ENCODE results near the gene MIF. TPM values are rescaled to one million over a fixed set of nuclear protein-coding genes. Genes with fewer than 3 reads are reported as not detected.
"Not testable (repeated sequence)": the region's sequence is repeated elsewhere in the genome, so short reads cannot be mapped to it uniquely, and the experiment has no call there.

Gene MIF
- total RNA-seq, 1 donor from 2014 or later, result 227 TPM

DNA sequence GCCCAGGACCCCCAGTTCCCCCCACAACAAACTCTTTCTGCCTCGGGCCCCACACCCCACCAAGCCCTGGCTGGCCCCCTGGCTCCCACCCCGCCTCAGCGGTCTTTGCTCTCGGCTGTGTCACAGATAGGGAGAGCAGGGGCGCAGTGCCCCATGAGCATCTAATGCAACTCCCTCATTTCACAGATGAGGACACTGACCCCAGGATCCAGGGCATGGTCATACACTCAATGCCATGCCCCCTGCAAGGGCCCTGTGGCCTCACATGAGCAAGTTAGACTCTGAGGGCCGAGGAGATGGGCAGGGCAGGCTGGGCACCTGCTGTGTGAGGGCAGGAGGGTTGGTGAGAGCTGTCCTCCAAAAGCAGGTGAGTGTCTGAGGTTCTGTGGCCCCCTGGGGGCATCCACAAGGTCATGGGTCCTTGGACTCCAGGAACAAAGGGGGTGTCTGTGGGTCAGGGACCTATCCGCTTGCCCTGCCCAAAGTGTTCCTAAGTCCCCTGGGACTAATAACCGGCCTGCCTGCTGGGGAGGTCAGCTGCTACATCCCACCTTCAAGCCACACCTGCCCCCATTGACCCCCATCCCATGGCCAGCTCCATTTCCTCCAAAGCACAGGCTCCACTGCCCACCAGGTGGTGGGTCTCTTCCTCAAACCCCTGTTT is 2.5 kb downstream of the MIF start:
- ATAC-seq (ENCODE audit: poor library complexity) (no peak), DNase-seq (no peak)
- intact Hi-C loops (cut with DNase I), result no loop called here

DNA sequence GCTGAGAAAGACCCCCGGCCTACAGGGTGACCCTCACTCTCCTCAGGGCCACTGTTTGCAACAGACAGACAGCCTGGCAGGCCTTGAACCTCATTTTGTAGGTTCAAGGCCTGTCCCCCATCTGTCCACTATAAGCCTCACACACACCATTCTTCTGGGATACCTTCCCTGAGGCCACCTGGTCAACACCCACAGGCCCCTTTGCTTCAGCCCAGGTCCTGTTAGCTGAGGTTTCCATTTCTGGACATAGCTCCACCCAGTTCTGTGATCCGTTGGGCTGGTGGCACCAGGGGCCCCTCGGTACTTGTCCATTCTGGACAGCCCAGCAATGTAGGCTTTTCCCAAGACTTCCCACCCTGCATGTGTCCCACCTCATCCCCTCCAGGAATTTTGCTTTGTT is 3.1 kb downstream of the MIF start:
- intact Hi-C loops (cut with DNase I), result no loop called here
- ATAC-seq (ENCODE audit: poor library complexity) (no peak), DNase-seq (no peak)

DNA sequence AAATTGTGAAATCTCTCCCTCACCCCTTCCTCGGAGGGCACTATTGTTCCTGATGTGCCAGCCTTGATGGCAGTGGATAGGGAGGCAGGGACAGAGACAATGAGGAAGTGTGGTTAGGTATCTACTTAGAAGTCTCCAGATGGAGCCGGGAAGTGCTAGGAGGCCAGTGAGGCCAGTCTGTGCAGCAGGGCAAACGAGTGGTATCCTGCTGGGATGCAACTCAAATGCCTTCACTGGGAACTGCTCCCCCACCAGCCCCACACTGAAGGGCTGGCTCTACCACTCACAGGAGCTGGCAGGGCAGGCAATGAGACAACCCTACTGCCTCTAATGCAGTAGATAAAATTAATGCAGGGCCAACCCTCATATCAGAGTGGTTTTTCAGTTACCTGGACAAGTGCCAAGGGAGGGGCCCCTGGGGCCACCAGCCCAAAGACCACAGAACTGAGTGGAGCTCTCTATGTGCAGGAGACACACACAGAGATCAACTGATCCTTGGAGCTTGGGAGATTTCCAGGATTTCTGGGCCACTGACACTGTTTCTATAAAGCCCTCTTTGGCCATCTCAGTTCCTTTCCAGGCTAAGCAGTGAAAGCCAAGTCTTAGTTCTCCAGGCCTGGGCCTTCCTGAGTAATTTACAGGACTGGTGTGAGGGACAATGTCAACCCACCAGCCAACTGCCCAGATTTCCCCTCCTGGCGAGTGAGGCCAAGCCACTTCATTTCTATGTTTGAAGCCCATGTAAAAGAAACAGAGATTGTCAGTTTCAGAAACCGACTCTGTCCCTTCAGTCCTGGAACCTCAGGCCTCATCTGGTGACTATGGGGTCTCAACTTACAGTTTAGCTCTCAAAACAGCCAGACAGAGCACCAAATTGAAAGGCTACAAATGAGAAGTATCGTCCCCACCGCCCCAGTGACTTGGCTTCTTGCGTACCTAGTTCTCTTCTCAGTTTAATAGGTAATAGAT is 4.1 kb downstream of the MIF start:
- intact Hi-C loops (cut with DNase I), result no loop called here
- DNase-seq (no peak), ATAC-seq (ENCODE audit: poor library complexity) (no peak)

DNA sequence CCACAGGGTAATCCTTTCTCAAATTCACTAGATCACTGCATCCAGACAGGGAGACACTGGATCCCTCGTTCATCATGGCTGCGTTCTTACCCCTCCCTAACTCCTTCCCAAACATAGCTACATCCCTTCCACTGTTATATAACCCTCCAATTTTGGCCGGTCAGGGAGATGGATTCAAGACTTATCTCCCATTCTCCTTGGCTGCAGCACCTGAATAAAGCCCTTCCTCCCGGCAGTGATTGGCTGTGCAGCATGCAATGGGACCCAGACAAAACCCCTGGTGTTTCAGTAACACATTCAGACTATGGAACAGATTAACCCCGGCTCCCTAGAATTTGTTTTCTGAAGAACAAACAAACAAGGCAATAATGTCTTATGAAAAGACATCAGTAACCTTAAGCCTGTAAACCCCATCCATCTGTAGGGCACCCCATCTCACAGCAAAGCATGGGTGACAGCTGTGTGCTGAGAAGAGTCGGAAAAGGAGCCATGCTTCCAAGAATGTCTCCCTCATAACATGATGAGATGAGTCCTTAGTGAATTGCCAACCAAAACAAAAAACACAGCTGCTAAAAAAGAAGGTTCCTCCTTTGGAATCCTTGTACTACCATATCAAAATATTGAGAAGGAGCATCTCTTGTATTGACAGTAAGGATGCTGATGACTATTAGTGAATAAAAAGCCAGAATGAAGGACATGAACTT is 5.0 kb downstream of the MIF start:
- ATAC-seq (ENCODE audit: poor library complexity), result no peak
- DNase-seq, result no peak
- intact Hi-C loops (cut with DNase I), result no loop called here

DNA sequence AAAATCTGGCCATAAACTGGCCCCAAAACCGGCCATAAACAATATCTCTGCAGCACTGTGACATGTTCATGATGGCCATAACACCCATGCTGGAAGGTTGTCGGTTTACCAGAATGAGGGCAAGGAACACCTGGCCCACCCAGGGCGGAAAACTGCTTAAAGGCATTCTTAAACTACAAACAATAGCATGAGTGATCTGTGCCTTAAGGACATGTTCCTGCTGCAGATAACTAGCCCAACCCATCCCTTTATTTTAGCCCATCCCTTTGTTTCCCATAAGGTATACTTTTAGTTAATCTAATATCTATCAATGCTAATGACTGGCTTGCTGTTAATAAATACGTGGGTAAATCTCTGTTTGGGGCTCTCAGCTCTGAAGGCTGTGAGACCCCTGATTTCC is 6.0 kb downstream of the MIF start:
- intact Hi-C loops (cut with DNase I); ATAC-seq (ENCODE audit: poor library complexity): not testable (repeated sequence)

DNA sequence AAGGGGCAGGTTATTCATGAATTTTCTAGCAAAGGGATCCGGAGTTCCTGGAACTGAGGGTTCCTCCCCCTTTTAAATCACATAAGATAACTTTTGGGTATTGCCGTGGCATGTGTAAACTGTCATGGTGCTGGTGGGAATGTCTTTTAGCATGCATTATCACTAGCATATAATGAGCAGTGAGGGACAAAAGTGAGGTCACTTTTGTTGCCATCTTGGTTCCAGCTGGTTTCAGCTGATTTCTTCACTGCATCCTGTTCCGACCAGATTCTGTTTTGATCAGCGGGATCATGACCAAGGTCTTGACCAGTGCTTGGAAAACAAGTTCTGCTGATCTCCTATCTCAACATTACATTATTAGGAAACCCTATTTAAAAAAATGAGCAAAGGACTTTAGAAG is 7.4 kb downstream of the MIF start:
- DNase-seq, result no peak
- intact Hi-C loops (cut with DNase I), result no loop called here
- no peak for ATAC-seq (ENCODE audit: poor library complexity)

More for the DNA sequence above, 6.0 kb downstream of the MIF start:
- DNase-seq, result not testable (repeated sequence)

DNA sequence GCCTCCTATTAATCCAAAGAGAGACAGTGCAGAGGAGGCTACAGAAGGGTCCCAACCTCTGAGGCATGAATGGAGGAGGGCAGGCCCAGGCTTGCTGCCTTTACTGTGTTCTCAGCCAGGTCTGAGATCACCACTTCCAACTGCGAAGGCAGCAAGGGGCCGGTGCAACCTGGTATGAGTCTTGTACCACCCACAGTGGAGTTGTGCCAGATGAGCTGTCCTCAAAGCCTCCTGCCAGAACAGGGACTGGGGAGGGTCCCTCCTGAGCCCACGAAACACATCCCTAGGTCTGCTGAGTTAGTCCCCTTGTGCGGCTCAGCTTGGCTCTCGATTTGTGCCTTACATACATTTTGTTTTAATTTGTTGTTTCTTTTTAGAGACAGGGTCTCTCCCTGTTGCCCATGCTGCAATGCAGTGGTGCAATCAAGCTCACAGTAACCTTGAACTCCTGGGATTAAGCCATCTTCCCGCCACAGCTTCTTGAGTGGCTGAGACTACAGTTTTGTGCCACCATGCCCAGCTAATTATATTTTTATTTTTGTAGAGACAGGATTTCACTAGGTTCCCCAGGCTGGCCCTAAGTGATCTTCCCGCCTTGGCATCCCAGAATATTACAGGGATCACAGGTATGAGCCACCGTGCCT is 9.3 kb downstream of the MIF start:
- ATAC-seq (ENCODE audit: poor library complexity) (no peak), DNase-seq (no peak)

DNA sequence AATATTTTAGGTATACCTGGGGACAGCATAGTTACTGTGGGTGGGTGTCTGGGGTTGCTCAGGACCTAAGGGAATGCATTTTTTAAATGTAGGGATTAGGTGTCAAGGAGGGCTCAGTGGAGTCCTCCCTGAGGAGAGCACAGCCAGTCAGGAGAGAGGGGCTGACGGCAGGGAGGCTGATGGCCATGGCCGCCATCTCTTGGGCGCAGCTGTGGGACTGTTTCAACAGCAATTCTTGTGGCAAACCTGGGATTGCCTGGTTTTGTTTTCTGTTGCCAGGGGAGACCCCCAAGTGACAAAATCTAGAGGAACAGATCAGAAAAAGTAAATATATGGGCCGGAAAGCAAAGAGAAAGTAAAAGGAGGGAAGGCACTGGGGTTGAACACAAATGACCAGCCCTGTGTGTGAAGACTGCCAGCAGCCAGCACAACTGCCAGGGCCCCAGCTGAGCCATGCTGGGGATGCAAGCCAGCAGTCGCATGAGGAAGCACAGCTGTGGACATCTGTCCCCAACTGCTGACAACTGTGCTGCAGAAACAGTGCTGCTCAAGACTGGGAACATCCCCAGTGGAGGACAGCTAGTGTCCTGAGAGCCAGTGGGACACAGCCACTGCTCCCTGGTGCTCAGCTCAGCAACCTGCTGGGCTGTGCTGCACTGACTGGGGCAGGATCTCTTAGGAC is 10.5 kb downstream of the MIF start:
- ATAC-seq (ENCODE audit: poor library complexity) (peak; percentile 72), DNase-seq (peak; percentile 69)
- intact Hi-C loops (cut with DNase I), result no loop called here

More for the DNA sequence above, 9.3 kb downstream of the MIF start:
- intact Hi-C loops (cut with DNase I), result no loop called here

DNA sequence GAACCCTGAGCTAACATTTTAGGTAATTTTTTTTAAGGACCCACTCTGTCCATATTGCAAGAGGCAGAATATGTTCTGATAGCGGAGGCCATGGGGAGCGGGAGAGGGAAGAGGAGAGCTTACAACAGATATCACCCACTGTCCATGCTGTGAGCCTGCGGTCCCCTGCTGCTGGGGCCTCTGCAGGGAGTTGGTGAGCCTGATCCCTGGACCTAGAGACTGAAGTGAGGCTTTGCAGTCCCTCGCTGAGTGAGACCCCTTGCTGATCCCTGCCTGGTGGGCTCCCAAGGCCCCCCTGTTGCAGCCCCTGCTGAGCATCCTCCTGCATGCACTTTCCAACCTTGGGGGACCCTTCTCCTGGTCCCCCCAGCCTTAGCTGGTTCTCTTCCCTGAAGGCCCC is 12.5 kb downstream of the MIF start:
- no peak for DNase-seq
- intact Hi-C loops (cut with DNase I), result no loop called here
- ATAC-seq (ENCODE audit: poor library complexity), result no peak

DNA sequence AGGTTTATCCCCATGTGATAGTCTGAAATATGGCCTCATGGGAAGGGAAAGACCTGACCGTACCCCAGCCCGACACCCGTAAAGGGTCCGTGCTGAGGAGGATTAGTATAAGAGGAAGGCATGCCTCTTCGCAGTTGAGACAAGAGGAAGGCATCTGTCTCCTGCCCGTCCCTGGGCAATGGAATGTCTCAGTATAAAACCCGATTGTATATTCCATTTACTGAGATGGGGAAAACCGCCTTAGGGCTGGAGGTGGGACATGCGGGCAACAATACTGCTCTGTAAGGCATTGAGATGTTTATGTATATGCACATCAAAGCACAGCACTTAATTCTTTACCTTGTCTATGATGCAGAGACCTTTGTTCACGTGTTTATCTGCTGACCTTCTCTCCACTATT is 13.2 kb downstream of the MIF start:
- ATAC-seq (ENCODE audit: poor library complexity), result not testable (repeated sequence)

DNA sequence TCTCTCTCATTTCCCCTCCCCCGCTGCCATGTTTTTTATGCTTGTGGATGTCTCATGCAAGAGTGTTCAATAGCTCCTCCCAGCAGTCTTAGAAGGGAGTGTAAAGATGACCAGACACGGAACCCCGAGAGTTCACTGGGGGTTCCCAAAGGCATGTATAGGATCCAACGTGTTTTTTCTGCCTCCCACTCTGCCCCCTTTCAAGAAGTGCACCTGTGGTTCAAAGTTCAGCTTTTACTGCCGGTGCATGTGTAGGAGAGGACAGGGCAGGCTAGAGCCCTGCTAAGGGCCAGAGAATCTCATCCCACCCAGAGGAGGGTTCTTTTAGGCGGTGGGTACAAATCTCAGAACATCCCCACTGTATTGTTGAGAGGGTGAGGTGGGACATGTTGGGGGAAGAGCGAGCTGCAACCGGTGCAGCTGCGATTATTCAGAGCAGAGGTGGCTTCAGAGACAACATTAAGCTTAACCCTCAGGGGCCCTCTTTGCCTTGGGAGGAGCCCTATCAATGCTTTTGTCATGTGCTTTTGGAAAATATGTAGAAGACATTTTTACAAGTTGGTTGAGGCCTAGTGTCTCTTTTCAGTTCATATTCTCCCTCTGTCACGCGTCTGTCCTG is 14.5 kb downstream of the MIF start:
- DNase-seq (no peak), ATAC-seq (ENCODE audit: poor library complexity) (no peak)
- intact Hi-C loops (cut with DNase I), result no loop called here

More for the DNA sequence above, 13.2 kb downstream of the MIF start:
- DNase-seq; intact Hi-C loops (cut with DNase I): not testable (repeated sequence)

DNA sequence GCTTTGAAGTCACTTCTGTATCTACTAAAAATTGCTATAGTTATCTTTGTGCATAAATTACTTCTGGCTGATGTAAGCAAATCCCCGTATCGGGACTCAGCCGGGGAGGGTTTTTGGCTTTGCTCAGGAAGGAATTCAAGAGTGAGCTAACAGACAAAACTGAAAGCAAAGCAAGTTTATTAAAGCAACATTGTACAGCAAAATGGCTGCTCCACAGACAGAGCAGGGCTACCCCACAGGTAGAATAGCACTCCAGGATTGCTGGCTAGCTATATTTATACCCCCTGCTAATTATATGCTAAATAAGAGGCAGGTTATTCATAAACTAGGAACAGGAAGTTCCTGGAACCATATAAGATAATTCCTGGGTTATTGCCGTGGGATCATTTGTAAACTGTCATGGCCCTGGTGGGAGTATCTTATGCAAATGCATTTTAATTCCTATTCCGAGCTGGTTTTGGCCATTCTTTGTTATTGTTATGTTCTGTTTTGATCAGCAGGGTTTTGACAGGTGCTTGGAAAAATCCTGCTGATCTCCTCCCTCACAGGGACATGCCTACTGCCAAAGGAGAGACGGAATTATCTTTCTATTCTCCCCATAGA is 15.2 kb downstream of the MIF start:
- intact Hi-C loops (cut with DNase I), result no loop called here
- no peak for ATAC-seq (ENCODE audit: poor library complexity)
- DNase-seq, result no peak

DNA sequence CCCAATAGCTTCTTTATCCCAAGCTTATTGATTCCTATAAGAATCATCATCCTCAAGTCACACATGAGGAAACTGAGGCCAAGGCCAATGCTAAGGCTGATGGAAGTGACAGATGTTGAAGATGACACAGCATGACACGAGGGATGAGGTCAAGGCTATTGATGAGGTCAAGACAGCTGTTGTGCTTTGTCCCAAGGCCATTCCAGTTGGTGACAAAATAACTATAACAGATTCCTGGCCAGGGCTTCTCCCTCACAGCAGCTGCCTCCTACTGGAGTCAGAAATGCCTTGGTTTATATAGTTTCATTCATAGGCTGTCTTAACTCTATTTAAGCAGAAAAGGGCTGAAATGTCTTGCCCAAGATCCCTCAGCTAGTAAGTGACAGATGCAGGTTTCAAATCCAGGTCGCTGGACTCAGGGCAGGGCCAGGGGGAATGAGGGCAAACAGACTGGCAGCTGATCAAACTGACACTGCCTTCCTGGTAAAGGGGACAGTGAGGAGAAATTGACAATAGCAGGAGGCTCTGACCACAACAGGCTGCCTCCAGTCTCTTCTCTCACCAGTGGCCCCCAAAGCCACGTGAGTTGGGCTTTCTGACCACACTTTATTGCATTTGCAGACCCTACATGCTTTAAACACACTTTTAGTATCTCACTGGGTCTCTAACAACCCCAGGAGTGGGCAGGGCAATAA is 16.5 kb downstream of the MIF start:
- ATAC-seq (ENCODE audit: poor library complexity) (no peak), DNase-seq (no peak)
- intact Hi-C loops (cut with DNase I), result no loop called here

DNA sequence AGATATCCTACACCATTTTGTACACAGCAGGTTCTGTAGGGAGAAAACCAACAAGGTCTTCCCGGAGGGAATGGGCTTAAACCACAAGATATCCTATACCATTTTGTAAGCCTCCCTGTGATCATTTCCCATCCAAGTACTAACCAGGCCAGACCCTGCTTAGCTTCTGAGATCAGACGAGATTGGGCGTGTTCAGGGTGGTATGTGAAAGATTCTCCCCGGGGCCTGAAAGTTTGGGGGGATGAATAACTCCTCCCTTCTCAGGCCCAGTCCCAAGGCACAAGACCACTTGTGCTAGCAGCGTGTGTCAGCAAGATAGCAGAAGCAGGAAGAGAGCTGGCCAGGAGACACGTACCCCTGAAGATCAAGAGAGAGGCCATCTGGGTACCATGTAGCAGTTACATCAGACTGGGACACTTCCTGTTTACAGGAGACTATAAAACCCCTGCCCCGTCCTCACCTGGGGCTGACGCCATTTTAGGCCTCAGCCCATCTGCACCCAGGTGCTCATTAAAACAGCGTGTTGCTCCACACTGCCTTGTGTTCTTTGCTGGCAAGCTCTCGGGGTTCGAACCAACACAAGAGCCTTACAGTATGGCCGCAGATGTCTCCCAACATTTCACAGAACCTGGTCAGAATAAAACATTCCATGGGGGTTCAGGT is 17.3 kb downstream of the MIF start:
- no peak for ATAC-seq (ENCODE audit: poor library complexity)
- intact Hi-C loops (cut with DNase I), result no loop called here
- no peak for DNase-seq

DNA sequence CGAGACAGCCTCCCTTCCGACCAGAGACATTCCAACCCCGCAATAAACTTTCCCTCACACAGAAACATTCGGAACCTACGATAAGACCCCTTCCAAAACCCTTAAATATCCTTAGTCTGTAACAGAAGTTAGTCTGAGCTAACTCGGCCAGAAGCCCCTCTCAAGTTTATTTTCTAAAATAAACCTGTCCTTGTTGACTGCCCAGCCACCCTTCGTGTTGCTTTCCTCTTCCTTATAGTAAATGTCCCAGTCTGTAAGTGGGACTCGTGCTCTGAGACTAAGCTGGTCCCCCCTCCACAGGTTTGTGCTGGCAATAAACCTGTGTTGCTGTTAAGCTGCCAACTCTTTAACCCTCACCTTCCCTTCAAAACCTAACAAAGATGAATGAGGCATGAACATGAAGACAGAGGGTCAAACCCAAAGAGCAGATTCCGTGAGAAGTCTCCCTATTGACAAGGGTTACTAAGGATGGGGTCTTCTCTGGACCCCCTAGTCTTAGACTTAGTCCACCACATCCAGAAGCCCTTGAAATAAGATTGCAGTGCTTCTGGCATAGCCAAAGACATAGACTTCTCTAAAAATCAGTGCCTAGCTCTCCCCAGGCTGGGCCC is 18.2 kb downstream of the MIF start:
- intact Hi-C loops (cut with DNase I), result no loop called here
- ATAC-seq (ENCODE audit: poor library complexity) (no peak), DNase-seq (no peak)

DNA sequence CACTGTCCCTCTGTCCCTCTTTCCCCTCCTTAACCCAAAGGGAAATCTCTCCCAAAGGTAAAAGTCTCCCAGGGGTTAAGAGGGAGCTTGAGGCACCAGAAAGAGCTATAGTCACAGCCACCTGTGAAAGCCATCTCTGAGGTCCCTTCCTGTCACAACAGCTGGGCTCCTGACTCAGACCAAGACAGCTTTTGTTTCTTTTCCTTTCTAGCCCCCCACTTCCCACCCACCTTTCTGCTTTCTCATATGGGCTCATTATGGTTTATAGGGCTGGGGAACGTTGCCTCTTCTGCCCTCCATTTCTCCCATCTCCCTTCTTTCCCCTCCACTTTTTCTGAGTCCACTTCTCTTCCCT is 19.1 kb downstream of the MIF start:
- ATAC-seq (ENCODE audit: poor library complexity) (no peak), DNase-seq (no peak)
- intact Hi-C loops (cut with DNase I), result no loop called here

All from Right ventricle myocardium superior (tissue), 1 donor.